CD4-positive, alpha-beta T cell treated with Interleukin-1 beta for 1 hour (primary cell): ENCODE measurements around the gene DGKB.

ENCODE experiments used
- DNase-seq, 2 donors: peaks; one replicate each; pipeline ENCODE4 v3.0.0-alpha.2; 2020 to 2022

The DGKB gene

GRCh38 chr7:14271441-14271840, 631.1 kb downstream of the DGKB start:
- DNase-seq, result no peak

DNA sequence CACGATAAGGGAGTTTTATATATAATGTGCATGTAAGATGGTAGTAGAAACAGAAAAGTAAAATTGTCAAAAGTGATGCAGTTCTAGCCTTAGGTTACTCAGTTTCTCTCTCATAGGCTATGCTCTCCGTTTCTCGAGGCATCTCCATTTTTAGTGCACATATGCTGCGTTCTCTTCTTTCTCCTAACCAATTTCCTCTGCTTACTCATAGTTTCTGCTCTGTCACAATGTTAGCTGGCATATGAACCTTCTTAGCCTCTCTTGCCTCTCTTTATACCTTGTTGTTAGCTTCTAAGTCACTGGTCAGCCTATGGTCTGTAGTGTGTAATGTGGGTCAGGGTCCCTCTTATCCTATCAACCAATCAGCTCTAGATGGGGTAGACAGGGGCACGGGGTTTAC, 632.5 kb downstream of the DGKB start:
- DNase-seq, result no peak

- no peak for DNase-seq
Measured at GRCh38 chr7:14260011-14260410, 642.5 kb downstream of the DGKB start.

DNA sequence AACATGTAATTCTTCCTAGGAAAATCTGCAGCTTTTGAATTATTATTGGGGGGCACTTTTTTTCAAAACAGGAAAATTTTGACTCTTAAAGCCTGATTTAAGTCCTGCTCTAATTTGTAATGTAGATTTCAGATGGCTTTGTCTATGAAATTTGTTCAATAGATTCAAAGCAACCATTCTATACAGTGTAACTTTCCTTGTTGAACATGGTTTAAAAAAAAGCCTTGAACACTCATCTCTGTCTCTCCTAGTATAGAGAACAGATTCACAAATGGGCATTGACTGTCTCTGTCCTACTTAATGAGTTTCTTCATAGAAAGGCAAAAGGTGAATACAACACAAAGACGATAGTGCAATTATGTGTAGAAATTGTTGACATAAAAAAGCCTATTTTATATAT, 643.7 kb downstream of the DGKB start:
- DNase-seq, result no peak

- DNase-seq, result no peak
Measured at GRCh38 chr7:14258441-14258840, 644.1 kb downstream of the DGKB start.

DNA sequence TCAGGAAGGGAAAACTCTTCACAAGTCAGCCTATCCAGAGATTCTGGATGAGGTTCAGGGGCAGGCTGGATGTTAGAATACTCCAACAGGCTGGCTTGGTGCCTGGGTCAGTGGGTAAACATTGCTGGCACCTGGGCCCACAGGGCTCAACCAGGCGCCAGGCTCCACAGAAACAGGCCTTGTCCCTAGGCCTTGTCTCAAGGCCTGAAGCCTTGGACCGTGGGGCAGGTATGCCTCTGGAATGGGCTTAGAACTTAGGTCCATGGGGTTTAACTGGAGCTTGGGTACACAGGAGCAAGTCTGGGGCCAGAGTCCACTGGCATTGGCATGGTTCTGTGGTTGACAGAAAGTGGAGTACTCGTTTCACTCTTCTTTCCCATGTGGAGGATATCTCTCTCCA, 650.1 kb downstream of the DGKB start:
- no peak for DNase-seq

GRCh38 chr7:14242175-14242574, 660.4 kb downstream of the DGKB start:
- no peak for DNase-seq

DNA sequence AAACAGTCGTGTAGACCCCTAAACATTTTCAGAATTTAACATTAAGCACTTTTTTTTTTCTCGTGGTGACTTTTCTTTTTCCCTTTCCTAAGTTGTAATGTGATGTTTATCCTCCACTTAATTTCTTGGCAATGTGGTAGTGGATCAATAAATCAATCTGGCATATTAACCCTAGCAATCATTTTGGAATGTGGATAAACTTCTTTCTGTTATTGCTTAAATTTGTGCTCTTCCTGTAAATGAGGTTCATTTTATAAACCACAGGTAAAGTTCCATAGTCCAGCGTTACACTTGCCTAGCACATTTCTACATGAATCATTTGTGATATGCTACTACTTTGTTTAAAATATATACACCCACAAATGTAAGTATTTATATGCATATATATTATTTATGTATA, 665.7 kb downstream of the DGKB start:
- DNase-seq, result no peak

- no peak for DNase-seq
Measured at GRCh38 chr7:14235056-14235455, 667.5 kb downstream of the DGKB start.

DNA sequence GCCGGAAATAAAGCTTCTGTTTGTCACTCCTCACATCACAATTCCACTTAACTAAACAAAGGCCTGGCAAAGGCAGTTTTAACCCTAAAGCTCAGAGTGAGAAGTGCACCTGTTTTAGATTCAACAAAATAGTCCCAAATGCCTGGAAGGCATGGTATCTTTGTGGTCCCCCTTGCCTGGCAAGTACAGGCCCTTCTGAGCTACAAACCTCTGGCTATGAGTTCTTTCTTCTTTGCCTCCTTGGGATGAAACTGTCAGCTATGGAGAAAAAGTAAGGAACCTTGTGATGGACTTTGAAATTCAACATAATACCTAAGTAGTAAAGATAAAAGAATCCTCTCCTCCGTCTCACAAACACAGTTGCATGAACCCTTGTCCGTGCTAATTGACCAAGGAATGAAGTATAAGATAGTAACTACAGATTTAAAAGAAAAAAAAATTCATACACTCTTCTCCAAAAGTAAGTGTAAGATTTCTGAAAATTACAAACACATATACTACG, 668.6 kb downstream of the DGKB start:
- no peak for DNase-seq

GRCh38 chr7:14233076-14233867, 669.3 kb downstream of the DGKB start:
- no peak for DNase-seq

DNA sequence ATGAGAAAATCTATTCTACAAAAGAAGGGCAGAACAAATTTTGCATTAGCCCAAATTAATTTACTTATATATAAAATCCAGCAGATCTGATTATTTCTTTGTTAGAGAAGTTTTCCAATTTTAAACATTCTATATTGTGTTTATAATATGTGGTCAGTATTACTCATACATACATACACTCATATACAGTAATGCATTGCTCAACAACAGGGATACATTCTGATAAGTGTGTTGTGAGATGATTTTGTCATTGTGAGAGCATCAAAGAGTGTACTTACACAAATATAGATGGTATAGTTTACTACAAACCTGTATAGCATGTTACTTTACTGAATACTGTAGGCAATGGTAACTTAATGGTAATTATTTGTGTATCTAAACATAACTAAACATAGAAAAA, 673.5 kb downstream of the DGKB start:
- DNase-seq, result no peak

DNA sequence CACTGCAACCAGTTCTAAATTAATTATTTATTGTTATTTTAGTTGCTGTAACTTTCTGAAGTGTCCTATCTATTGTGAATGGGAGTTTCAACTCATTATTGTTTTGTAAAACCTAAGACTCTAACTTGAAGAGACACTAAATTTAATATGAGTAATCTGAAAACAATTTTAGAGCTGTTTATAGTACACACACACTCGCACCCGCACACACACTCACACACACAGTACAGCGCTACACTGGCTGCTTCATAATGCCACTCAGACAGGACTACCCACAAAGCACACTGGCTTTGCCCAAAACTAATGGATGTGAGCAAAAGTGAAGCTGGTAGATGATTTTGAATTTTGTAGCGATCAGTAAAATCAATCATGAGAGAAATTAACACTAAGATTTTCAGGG, 674.2 kb downstream of the DGKB start:
- DNase-seq, result no peak

GRCh38 chr7:14226126-14226525, 676.4 kb downstream of the DGKB start:
- no peak for DNase-seq

DNA sequence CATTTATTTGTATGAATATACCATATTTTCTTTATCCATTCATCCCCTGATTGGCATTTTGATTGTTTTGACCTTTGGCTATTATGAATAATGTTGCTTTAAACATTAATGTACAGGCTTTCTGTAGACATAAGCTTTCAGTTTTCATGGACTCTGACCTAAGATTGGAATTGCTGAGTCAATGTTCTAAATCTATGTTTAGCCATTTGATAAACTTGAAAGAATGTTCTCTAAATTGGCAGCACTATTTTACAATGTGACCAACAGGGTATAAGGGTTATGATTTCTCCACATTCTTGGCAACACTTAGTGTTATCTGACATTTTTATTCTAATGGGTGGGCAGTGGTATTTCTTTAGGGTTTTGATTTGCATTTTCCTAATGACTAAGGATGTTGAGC, 683.4 kb downstream of the DGKB start:
- no peak for DNase-seq

GRCh38 chr7:14218338-14218737, 684.2 kb downstream of the DGKB start:
- no peak for DNase-seq

DNA sequence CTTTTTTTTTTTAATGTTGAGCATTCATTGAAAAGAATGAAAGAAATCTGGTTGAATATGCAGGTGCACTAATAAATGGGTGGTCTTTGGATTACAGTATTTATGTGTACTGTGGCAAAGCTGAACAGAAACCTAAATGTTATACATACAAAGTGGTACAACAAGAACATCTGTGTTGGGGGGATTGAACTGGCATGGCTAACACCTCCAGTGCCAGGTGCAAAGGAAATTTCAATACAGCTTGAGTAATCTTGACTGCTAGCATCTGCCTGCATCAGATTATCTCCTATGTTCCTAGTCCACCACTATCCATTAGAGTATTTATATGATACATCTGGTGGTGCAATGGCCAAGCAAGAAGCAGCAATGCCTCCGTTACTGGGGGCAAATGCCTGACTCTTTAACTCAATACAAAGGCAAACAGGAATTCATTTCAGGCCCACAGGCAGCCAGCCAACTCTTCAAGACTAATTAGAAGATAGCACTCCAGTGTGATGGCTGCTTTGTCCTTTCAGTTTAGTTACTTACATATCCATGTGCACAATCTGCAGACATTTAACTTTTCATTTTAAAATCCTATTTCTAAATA, 692.6 kb downstream of the DGKB start:
- no peak for DNase-seq

DNA sequence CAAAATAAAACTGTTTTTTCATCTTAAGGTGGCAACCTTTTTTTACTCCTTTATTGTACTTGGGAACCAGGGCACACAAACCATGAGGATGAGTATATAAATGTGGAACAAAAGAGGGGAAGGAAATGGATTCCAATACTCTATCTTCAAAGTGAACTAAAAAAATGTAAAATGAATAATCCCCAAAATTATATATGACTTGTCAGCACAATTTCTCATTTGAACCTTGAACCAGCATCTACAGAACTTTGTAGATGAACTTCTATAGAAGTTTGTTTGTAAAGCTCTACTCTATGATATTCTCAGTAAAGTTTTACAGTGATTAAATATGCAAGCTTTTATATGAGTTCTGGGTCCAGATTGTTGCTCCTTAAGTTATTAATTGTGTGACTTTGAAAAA, 694.8 kb downstream of the DGKB start:
- DNase-seq, result no peak

DNA sequence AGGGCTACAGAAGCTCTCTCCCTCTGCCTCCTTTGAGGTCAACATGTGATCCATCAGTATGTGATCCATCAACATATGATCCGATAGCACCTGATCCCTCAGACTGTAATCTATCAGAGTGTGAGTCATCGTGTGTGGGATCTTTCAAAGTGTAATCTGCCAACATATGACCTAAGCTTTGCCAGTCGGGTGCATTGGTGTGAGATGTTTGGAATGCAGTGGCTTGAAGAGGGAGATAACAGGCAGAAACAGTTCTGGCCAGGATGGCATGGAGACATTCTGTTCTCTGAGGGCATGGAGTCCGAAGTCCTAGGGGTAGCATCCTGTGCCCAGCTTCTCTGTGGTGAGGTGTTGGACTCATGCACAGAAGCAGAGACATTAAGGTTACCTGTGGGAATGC, 695.4 kb downstream of the DGKB start:
- no peak for DNase-seq

DNA sequence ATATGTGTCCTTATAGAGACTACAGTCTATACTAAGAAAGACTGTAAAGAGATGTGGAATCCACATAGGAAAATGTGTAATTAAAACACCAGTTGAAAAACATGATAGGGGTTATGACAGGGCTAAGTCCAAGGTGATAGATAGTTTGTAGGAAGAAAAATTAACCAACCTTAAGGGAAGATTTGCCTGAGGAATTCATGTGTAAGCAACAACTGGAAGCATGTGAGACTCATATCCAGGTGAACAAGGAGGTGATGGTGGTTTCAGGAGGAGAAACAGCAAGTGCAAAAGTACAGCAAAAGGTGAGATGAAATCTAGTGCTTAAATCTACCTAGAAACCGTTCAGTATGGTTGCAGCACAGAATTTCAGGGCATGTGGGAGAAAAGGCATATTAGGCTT, 696.4 kb downstream of the DGKB start:
- DNase-seq, result no peak

DNA sequence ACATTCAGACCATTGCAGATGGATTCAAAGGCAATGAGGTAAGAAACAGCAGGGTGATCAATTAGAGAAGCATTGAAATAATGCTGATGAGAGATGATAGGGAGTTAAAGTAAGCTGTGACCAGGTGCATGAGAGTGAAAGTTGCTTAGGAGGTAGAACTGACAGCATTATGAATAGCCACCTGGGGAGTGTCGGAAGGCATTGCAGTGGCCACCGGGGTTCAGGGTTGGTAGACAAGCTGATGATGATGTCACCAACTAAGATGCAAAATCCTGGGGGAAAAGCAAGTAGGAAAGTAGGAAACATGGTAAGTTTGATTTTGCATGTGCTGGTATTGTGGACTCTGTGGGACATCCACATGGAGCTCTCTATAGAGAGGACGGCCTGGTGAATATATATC, 701.2 kb downstream of the DGKB start:
- no peak for DNase-seq

- no peak for DNase-seq
Measured at GRCh38 chr7:14199336-14199735, 703.2 kb downstream of the DGKB start.

DNA sequence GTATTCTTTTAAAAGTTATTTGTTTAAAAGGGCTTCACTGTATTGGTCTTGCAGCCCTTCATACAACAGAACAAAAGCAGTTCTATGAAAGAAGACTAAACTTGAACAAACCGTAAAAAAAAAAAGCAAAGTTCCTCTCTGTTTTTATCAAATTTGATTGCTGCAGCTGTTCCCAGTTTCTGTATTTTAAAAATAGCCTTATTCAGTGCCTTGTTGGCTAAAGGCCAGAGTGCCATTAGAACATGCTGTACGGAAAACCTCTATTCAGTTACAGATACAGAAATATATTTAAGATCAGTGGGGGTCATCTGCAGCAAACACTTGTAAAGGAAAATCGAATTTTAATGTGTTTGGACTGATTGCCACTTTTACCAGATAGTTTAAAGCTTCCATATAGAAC, 705.3 kb downstream of the DGKB start:
- no peak for DNase-seq

GRCh38 chr7:14196555-14196954, 706.0 kb downstream of the DGKB start:
- no peak for DNase-seq

DNA sequence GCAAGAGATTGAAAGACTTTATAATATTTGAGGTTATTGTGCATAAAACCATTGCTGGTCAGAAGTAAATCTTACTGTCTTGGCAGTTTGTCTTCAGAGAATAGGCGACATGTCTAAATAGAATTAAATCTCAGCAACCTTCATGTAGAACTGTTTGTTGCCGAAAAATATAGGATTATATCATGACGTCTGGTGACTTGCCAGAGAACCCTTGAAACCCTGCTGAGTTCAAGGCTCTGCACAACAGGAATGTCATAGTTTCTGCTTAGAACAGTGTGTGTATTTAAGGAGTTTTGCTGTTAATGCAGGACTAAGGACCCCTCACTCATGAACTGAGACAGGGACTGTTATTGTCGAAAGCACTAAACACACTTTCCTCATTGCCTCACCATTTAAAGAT, 706.7 kb downstream of the DGKB start:
- no peak for DNase-seq
